PC-3 (cell line): ENCODE results near the gene GTF2H4.

ENCODE experiments used
- EZH2 ChIP-seq: fragments of 300-600 bp; sonication (generic); IDR thresholded peaks from one replicate; pipeline ENCODE4 v1.6.1; 2017; ENCODE audit warnings: antibody characterized with exemption, mild to moderate bottlenecking, low read length; ENCODE audit not compliant: unreplicated experiment
- TF ChIP-seq, protein P1 (sequence below): fragments of 300-600 bp; sonication (generic); conservative IDR thresholded peaks from 2 replicates; pipeline ENCODE4 v1.5.1; 2017; ENCODE audit warnings: antibody characterized with exemption, low read depth, mild to moderate bottlenecking, low read length

DNA sequence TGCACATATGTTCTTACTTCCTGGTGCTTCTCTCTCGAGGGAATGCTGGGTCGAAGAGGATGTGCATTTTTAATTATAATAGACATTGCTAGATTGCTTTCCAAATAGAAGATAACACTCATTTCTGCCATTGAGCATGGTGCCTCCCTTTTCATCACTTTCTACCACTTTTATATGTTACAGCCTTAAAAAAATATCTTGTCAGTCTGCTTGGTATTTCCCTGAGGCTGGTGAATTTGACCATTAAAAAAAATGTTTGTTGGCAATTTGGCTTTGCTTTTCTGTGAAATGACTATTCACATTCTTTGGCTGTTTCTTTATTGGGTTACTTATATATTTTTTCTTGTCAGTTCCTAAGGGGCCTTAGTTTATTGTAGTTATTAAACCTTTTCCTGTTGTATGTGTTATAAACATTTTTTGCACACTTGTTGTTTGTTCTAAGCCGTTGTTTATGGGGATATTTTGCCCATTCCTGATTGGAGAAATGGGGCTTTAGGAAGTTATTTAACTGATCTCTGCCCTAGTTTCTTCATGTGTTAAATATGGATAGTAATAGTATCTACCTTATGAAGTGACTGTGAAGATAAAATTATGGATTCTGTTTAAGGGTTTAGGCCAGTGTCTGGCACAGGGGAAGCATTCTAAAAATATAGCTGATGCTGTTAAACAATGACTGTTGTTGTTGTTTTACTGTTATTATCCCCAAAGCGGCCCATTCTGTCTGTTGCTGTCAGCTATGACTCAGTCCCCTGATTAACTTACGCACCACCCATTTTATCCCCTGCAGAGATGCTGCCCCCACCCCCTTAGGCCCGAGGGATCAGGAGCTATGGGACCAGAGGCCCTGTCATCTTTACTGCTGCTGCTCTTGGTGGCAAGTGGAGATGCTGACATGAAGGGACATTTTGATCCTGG, 19.8 kb upstream of the GTF2H4 start:
- TF ChIP-seq, protein P1, sequence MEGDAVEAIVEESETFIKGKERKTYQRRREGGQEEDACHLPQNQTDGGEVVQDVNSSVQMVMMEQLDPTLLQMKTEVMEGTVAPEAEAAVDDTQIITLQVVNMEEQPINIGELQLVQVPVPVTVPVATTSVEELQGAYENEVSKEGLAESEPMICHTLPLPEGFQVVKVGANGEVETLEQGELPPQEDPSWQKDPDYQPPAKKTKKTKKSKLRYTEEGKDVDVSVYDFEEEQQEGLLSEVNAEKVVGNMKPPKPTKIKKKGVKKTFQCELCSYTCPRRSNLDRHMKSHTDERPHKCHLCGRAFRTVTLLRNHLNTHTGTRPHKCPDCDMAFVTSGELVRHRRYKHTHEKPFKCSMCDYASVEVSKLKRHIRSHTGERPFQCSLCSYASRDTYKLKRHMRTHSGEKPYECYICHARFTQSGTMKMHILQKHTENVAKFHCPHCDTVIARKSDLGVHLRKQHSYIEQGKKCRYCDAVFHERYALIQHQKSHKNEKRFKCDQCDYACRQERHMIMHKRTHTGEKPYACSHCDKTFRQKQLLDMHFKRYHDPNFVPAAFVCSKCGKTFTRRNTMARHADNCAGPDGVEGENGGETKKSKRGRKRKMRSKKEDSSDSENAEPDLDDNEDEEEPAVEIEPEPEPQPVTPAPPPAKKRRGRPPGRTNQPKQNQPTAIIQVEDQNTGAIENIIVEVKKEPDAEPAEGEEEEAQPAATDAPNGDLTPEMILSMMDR: no peak
- no peak for TF ChIP-seq EZH2
